ENCODE results near the gene ARHGEF16. TPM values are rescaled to one million over a fixed set of nuclear protein-coding genes. Genes with fewer than 3 reads are reported as not detected.

Gene ARHGEF16
- total RNA-seq, 1 experiment from 2014 or later, result 11.2 TPM

GRCh38 chr1:3465091-3465934 lies 10.8 kb downstream of the ARHGEF16 start:
- no peak overlapping the region for H3K27ac ChIP-seq (ENCODE audit: low read depth, low read length, poor library complexity, severe bottlenecking)
- intact Hi-C loops (cut with micrococcal nuclease; ENCODE audit: unreplicated experiment), result no loop called here
- no peak for TF ChIP-seq CTCF (conservative IDR thresholded peaks at IDR 0.05; ENCODE audit: low read depth, low read length)
- no peak for TF ChIP-seq EZH2 (IDR thresholded peaks at IDR 0.05; ENCODE audit: borderline replicate concordance, low read depth, low read length, poor library complexity, severe bottlenecking)
- H3K9me3 ChIP-seq (ENCODE audit: low read depth, low read length, poor library complexity, severe bottlenecking), result no peaks in the 10 kb centered on the region
- H3K4me1 ChIP-seq (ENCODE audit: insufficient read depth, low read length, poor library complexity, severe bottlenecking), result no peaks in the 10 kb centered on the region
- H3K27me3 ChIP-seq (replicated peaks; ENCODE audit: insufficient read depth, low read depth, low read length, poor library complexity), result no peaks in the 10 kb centered on the region
- BruUV-seq (replicated peaks), result no TSS peak
- POLR2A ChIA-PET (ENCODE audit: low non-redundant PET), result no interaction called here
- H3K36me3 ChIP-seq (ENCODE audit: insufficient read depth, low read length, poor library complexity, severe bottlenecking), result no peaks in the 10 kb centered on the region
- no peak overlapping the region for H3K4me3 ChIP-seq (ENCODE audit: low read depth, low read length, poor library complexity, severe bottlenecking)
- CTCF ChIA-PET, result no interaction called here
- no peak for DNase-seq (ENCODE audit: low spot score)

GRCh38 chr1:3465935-3466321 lies 11.5 kb downstream of the ARHGEF16 start:
- no TSS peak for BruUV-seq (replicated peaks)

GRCh38 chr1:3466366-3467075 lies 12.1 kb downstream of the ARHGEF16 start:
- ChIA-PET POLR2A (ENCODE audit: low non-redundant PET) (no interaction called here), CTCF (interaction anchor here (1.3 kb wide), 1 partner anchor 13 kb away, joined by 4 read pairs; no protein-coding TSS in a partner anchor)
- H3K4me3 ChIP-seq (ENCODE audit: low read depth, low read length, poor library complexity, severe bottlenecking), result no peak overlapping the region
- BruUV-seq (replicated peaks), result no TSS peak
- TF ChIP-seq CTCF (conservative IDR thresholded peaks at IDR 0.05; ENCODE audit: low read depth, low read length) (no peak), EZH2 (IDR thresholded peaks at IDR 0.05; ENCODE audit: borderline replicate concordance, low read depth, low read length, poor library complexity, severe bottlenecking) (no peak)
- intact Hi-C loops (cut with micrococcal nuclease; ENCODE audit: unreplicated experiment), result no loop called here
- peak overlapping the region; percentile 16 for H3K27ac ChIP-seq (ENCODE audit: low read depth, low read length, poor library complexity, severe bottlenecking)
- no peaks in the 10 kb centered on the region for H3K36me3 ChIP-seq (ENCODE audit: insufficient read depth, low read length, poor library complexity, severe bottlenecking)
- no peaks in the 10 kb centered on the region for H3K27me3 ChIP-seq (replicated peaks; ENCODE audit: insufficient read depth, low read depth, low read length, poor library complexity)
- H3K9me3 ChIP-seq (ENCODE audit: low read depth, low read length, poor library complexity, severe bottlenecking), result no peaks in the 10 kb centered on the region
- peaks cover 10% of the 10 kb centered on the region for H3K4me1 ChIP-seq (ENCODE audit: insufficient read depth, low read length, poor library complexity, severe bottlenecking)
- DNase-seq (ENCODE audit: low spot score), result no peak

More at GRCh38 chr1:3465935-3466321, 11.5 kb downstream of the ARHGEF16 start:
- Histone ChIP-seq H3K4me3 (ENCODE audit: low read depth, low read length, poor library complexity, severe bottlenecking) (no peak overlapping the region), H3K4me1 (ENCODE audit: insufficient read depth, low read length, poor library complexity, severe bottlenecking) (peaks cover 4% of the 10 kb centered on the region), H3K36me3 (ENCODE audit: insufficient read depth, low read length, poor library complexity, severe bottlenecking) (no peaks in the 10 kb centered on the region), H3K27ac (ENCODE audit: low read depth, low read length, poor library complexity, severe bottlenecking) (no peak overlapping the region), H3K27me3 (replicated peaks; ENCODE audit: insufficient read depth, low read depth, low read length, poor library complexity) (no peaks in the 10 kb centered on the region), H3K9me3 (ENCODE audit: low read depth, low read length, poor library complexity, severe bottlenecking) (no peaks in the 10 kb centered on the region)
- TF ChIP-seq EZH2 (IDR thresholded peaks at IDR 0.05; ENCODE audit: borderline replicate concordance, low read depth, low read length, poor library complexity, severe bottlenecking), result no peak
- TF ChIP-seq CTCF (conservative IDR thresholded peaks at IDR 0.05; ENCODE audit: low read depth, low read length), result no peak
- POLR2A ChIA-PET (ENCODE audit: low non-redundant PET), result no interaction called here
- intact Hi-C loops (cut with micrococcal nuclease; ENCODE audit: unreplicated experiment), result no loop called here
- CTCF ChIA-PET, result no interaction called here
- DNase-seq (ENCODE audit: low spot score), result no peak
